IPS-18c (cell line): Measurements from ENCODE around the gene ANXA6.

Experiments
- H3K4me3 ChIP-seq: 2 replicates; pipeline ENCODE4 v1.7.0; 2013; ENCODE audit warnings: low read depth, mild to moderate bottlenecking, low read length, moderate library complexity; ENCODE audit not compliant: insufficient read depth
- H3K9me3 ChIP-seq: one replicate; pipeline ENCODE4 v1.6.1; 2013; ENCODE audit warnings: mild to moderate bottlenecking, low read length, moderate library complexity; ENCODE audit not compliant: control insufficient read depth, insufficient read depth

Gene ANXA6

DNA sequence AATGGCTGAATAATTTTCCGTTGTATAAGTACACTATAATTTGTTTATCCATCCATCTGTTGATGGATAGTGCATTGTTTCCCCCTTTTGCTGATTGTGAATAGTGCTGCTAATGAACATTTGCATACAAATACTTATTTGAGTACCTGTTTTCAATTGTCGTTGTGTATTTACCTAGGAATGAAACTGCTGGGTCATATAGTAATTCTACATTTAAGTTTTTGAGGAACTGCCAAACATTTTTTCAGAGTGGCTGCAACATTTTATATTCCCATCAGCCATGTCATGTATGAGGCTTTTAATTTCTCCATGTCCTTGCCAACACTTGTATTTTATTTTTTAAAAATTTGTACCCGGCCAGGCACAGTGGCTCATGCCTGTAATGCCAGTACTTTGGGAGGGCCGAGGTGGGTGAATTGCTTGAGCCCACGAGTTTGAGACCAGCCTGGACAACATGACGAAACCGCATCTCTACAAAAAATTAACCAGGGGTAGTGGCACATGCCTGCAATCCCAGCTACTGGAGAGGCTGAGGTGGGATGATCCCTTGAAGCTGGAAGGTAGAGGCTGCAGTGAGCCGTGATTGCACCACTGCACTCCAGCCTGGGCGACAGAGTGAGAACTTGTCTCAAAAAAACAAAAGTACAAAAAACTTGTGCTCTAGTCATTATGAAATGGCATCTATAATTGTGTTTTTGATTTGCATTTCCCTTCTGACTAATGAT is 2.2 kb upstream of the ANXA6 start:
- Histone ChIP-seq H3K9me3 (peaks cover 2% of the 10 kb centered on the region), H3K4me3 (no peak overlapping the region)

DNA sequence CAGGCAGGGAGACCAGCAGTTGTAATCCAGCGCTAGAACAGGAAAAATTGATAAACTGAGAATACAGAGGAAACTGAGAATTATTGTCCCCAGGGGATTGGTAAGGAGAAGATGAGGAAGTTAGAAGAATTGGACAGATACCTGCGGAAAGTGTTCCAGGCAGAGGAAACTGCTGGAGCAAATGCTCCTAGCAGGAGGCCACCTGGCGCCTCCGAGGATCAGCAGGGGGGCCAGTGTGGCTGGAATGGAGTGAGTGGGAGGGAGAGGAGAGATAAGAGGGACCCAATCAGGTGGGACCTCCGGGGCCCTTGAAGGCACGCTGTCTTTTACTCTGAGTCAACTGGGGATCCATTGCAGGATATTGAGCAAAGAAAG is 695 bp upstream of the ANXA6 start:
- H3K9me3 ChIP-seq, result peaks cover 2% of the 10 kb centered on the region
- peak overlapping the region; percentile 80; the same call in 1 of the 2 replicates for H3K4me3 ChIP-seq

DNA sequence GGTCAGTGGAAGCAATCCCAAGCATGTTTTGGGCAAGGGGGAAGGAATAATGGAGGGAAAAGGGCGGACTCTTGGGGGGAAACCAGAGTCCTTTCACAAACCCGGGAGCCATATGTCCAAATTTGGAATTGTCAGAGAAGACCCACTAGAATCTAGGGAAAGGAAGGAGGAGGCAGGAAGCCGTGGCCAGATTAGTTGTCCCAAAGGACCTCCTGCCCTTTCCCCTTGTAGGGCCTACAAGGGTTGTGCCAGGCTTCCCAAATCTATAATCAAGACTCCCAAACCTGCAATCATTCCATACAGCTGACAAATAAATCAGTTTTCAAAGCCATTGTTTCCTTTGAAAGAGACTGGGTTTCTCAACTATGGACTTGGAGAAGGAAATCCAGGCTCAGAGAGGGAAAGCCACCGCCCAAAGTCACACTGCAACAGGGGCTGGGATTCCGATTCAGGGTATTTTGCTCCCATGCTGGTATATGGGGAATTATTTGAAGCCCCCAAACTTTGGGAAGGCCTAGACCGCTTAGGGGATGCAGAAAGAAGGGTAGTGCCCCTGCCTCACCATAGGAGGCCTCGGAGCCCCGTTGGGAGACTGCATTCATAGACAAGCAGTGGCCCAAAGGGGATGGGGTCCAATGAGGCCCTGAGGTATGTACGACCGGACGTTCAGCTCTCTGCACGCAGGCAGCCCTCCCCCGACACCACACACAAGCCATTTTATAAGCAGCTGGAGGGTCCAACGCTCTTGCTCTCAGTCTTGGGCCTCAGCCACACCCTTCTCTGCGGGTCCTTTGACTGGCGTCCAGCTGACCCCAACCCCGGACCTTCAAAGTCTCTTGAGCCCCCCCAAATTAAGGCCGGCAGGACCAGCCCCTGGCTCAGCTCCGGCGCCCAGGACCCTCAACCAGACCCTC is 815 bp downstream of the ANXA6 start:
- peaks cover 2% of the 10 kb centered on the region for H3K9me3 ChIP-seq
- peak overlapping the region; percentile 80 for H3K4me3 ChIP-seq

DNA sequence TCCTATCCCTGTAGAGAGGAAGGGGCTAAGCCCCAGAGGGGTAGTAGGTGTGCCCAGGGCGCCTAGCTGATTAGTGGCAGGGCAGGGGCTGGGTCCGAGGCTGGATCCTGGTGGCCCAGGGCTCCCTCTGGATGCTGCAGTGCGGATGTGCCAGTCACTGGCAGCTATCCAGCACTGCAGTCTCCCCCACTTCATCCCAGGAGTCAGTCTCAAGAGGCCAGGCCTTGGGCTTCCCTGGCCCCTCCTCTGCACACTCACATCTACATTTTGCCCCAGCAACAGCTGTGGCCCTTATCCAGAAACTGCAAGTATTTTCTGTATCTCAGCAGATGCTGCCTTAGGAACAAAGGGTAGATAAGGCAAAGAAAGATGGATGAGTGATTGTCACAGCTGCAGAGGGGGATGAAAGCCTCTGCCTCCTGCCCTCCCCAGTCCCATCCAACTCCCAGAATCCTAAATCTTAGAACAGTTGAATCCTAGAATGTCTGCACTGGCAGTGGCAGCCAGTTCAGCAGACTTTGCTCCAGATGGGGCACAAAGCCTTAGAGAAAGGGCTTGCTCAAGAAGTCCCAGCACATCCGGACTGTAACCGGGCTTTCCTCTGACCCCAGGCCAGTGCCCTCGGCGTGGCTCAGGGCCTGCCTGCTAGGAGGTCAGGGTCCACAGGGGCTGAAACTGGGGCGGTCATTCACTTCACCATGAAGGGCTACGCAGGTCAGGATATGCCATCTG is 1.6 kb downstream of the ANXA6 start:
- Histone ChIP-seq H3K4me3 (peak overlapping the region; percentile 80; the same call in 1 of the 2 replicates), H3K9me3 (peaks cover 2% of the 10 kb centered on the region)

DNA sequence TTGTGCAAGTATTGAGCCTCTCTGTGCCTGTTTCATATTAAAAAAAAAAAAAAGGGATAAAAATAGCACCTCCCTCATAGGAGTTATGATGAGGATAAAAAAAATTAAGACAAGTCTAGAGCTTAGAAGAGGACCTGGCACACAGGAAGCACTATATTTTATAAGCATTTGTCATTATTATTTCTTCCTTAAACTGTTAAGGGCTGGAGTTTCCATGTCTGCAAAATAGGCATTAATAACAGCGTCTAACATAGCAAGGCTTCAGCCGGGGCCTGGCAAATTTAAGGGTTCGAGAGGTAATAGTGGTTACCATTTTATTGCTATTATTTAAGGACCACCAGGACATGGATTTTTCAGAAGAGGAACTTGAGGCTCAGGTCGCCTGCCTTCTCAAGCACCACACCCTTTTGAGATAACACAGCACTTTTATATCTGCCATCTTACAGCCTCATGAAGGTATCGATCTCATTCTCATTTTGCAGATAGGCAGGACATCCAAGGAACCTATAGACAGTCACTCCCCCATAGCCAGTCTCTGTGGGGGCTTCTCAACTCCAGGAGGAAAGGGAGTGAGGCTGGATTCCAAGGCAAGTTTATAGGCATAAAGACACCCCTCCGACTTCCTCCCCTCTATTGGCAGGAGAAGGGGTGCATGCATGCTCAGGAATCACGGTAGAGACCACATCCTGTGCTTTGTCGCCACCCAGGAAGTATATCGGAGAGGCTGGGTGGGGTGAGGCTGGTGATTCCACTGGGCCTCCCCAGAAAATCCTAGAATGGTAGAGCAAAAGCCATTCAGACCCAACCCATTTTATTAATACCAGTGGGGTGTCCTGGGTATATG is 2.4 kb downstream of the ANXA6 start:
- Histone ChIP-seq H3K9me3 (peaks cover 2% of the 10 kb centered on the region), H3K4me3 (no peak overlapping the region)

DNA sequence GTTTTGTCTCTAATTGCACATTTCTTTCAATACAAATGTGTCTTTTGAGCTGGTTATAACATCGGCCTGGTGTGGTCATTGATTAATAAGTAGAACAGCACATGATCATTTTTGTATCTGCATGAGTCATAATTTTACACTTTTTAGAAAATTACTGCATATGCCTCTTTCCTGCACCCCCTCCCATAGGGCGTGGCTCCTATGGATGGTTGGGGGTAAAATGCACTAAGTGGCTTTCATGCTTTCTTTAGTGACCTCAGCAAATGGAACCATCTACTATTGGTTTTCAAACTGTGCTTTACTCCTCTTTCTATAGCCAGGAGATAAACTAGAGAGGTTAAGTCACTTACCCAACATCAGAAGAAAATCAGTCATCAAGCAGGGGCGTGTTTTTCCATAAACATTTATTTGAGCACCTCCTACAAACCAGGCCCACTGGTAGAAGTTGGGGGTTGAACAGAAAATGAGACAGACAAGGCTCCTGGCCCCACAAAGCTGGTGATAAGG is 3.8 kb downstream of the ANXA6 start:
- no peak overlapping the region for H3K4me3 ChIP-seq

DNA sequence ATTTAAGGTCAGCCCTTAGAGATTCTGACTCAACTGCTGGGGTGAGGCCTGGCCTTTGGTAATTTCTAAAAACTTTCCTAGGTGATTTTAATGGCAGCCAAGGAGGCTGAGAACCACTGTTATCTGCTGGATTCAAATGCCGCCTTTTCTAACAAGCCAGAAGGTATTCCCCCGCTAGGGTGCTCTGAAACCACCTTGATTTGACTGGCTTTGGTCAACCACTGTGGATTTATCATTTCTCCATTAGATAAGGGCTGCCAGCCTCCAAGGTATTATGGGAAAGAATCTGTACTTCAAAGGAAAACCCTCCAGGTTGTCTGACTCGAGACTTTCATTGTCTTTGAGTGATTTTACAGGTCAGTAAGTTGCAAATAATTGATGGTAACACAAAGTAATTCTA is 4.3 kb downstream of the ANXA6 start:
- H3K9me3 ChIP-seq, result peaks cover 2% of the 10 kb centered on the region
- no peak overlapping the region for H3K4me3 ChIP-seq

More for the DNA sequence above, 3.8 kb downstream of the ANXA6 start:
- H3K9me3 ChIP-seq, result peaks cover 2% of the 10 kb centered on the region

DNA sequence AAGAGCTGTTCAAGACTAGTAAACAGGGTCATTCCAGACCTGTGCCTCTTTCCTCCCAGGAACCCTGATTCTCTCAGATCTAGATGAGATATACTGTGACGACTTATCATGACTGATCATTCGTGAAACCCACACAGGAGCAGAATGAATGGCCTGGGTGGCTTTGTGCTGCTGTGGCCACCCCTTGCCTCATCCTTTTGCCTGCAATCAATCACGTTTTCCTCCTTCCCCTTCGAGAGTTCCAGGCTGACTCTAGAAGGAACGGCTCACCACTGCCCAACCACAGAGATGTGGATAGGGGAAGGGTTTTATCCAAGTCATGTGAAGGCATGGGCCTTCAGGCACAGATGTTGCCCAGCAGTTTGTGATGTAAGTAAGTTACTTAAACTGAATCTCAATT is 5.8 kb downstream of the ANXA6 start:
- H3K9me3 ChIP-seq, result peaks cover under 1% of the 10 kb centered on the region
- H3K4me3 ChIP-seq, result no peak overlapping the region

DNA sequence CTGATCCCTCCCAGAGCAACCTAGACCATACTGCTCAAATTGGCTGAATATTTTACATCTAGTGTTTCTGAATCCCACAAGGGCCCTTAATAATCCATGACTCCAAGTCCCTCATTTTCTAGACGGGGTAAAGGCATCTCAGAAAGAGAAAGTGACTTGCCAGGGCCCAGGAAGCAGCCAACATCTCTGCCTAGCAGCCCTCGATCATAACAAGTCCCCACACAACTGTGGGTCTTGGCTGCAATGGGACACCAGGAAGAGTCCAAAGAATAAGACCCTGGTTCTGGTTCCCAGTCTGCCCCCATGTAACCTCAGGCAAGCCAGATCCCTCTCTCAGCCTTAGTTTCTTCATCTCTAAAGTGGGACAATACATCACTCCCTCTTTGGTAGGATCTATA is 6.3 kb downstream of the ANXA6 start:
- Histone ChIP-seq H3K9me3 (no peaks in the 10 kb centered on the region), H3K4me3 (no peak overlapping the region)

DNA sequence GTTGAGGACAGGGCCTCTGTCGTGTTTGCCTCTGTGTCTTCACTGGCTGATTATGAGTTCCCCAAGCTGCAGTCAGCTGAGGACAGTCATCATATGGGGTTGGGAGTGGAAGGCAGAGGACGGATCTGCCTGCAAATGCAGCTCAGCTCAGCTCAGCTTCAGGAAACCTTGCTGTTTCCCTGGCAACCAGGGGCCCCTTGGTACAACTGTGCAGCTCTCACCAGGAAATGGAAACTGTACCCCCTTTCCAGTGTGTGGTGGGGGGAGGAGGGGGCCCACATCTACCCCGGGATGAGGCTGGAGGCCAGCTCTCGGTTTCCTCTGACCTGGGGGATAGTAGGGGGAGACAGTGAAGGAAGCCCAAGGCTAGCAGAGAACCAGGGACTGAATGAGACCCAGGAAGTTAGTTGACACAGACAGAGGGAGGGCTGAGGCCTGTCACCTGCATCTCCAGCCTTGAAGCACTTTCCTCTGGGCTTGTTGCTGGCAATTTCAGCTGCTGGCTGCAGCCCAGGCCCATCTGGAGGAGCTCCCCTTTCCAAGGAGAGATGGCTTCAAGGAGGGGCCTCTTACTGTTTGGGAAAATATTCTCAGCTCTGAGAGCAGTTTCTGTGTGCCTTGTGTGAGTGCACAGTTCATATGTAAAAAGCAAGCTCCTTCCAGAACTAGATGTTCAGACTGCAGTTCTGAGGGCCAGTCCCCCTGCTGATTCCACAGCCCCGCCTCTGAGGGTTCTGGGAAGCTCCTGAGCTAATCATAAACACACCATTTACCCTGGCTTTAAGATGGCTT is 6.9 kb downstream of the ANXA6 start:
- no peak overlapping the region for H3K4me3 ChIP-seq

DNA sequence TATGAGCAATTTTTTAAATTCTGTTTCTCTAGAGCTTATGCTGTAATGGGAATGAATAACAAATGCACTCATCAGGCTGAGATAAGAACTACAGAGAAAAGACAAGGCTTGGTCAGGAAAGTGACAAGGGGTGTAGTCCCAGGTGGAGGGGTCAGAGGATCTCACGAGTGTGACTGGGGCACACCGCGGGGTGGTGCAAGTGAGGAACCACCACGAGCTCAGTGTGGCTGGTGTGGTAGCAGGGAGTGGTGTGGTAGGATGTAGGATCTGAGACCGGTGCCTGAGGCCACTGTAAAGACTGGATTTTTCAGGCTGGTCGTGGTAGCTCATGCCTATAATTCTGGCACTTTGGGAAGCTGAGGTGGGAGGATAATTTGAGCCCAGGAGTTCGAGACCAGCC is 9.0 kb downstream of the ANXA6 start:
- no peaks in the 10 kb centered on the region for H3K9me3 ChIP-seq
- no peak overlapping the region for H3K4me3 ChIP-seq

More for the DNA sequence above, 6.9 kb downstream of the ANXA6 start:
- H3K9me3 ChIP-seq, result no peaks in the 10 kb centered on the region

DNA sequence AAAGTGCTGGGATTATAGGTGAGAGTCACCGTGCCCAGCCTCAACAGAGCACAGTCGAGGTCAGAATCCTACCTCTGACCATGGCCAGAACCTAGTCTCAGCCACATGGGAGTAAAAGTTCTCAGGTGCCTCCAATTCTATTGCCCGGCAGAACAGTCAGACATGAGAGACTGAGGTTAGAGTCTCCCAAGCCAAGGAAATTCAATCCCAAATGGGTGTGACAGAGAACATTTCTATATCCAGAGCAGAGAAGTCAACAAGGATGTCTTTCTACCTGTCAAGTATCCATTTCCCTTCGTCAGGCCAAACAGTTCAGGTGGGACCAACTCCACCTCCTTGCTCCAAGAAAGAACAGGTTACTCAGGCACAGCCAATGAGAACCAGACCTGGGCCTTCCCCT is 10.5 kb downstream of the ANXA6 start:
- H3K9me3 ChIP-seq, result no peaks in the 10 kb centered on the region
- H3K4me3 ChIP-seq, result no peak overlapping the region

DNA sequence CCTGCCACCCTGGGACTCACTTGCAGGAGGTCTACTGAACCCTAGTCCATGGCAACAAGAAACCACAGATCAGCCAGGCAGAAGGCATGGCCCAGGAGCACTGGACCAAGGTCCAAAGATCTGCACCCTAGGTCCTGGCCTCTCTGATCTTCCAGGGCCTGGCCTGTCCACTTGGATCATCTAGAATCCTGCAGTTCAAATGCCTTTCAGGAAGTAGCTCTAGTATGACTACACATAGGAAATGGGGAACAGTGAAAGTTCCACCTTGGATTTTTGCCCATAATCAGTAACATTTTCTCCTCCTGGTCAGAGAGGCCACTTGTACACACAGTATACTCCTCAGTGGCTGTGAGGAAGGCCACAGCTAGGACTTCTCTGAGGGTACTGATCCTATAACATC is 11.5 kb downstream of the ANXA6 start:
- Histone ChIP-seq H3K4me3 (no peak overlapping the region), H3K9me3 (no peaks in the 10 kb centered on the region)

DNA sequence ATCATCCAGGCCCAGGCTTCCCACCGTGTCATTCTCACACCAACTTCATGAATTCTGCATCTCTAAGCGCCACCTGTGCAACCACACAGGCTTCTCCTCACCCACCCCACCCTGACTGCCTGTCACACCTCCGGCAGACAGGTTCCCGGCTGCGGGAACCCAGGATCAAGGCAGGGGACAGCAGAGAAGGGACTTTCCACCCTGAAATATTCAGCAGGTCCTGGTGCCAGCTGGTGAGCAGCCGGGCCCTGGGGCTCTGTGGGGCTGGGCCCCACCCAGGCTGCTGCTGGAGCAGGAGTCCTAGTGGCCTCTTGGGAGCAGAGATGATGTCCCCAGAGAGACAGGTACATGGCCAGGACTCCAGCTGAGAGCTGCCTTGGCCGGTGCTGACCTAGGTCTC is 12.7 kb downstream of the ANXA6 start:
- Histone ChIP-seq H3K9me3 (no peaks in the 10 kb centered on the region), H3K4me3 (no peak overlapping the region)

DNA sequence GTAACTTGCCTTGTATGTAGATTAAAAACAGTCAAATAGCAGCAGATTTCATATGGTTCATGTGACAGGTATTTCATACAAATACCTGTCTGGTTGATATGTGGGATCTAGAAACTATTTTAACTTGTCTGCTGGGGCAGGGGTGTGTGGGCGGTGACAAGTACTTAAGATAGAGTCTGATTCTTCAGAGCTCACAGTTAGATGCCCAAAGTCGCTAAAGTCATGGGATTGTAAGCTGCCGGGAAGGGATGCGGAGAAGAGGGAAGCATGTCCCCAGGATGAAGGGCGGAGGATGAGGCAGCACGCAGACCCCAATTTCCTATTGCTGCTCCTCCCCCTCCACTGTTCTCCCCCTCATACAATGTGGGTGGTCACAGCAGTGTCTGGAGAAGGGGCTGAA is 13.3 kb downstream of the ANXA6 start:
- Histone ChIP-seq H3K4me3 (no peak overlapping the region), H3K9me3 (no peaks in the 10 kb centered on the region)

DNA sequence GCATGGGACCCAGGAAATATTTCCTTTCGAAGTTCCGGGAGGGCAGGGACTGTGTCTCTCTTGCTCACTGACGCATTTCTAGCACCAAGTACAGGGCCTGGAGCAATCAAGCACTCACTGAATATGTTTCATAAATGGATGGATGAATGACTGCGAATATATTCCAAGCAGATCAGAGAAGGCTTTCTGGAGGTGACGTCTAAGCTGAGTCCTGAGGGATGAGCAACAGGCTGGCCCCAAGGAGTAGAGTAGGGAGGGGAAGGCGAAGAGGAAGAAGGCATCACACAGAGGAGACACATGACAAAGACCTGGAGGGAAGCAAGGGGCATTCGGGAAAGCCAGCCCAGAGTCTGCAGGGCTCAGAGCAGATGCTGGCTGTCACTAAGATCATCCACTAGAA is 13.9 kb downstream of the ANXA6 start:
- Histone ChIP-seq H3K9me3 (no peaks in the 10 kb centered on the region), H3K4me3 (no peak overlapping the region)
